ENCODE data around the gene GLRX. TPM values are rescaled to one million over a fixed set of nuclear protein-coding genes. Genes with fewer than 3 reads are reported as not detected.
A peak's percentile ranks its signal among the peaks of the same experiment; 100 is the strongest.

Gene GLRX
- total and polyA plus RNA-seq, 2 of the 13 experiments (the other 11 are each of a cell fraction or from before 2014, with no cell fraction given): 63.8 to 499 TPM

- TF ChIP-seq ZGPAT (CRISPR knock-in tag; IDR thresholded peaks at IDR 0.05) (peak; percentile 24; the same call in 1 of the 2 replicates), ZFAT (CRISPR knock-in tag; conservative IDR thresholded peaks at IDR 0.05) (no peak), TAF1 (CRISPR knock-in tag; IDR thresholded peaks at IDR 0.05) (peak; percentile 75; the same call in 1 of the 2 replicates), ZNF441 (CRISPR knock-in tag; IDR thresholded peaks at IDR 0.05; ENCODE audit: borderline replicate concordance) (peak; percentile 29; the same call in 1 of the 2 replicates), NFYB (CRISPR knock-in tag; IDR thresholded peaks at IDR 0.05) (peak; percentile 44; the same call in 1 of the 2 replicates), NFKB2 (CRISPR knock-in tag; IDR thresholded peaks at IDR 0.05; ENCODE audit: borderline replicate concordance) (peak; percentile 3; the same call in 1 of the 2 replicates), ZMYM3 (CRISPR knock-in tag; IDR thresholded peaks at IDR 0.05) (0 out of 2 replicates have a peak, but pooled peaks have one; percentile 14), TFDP1 (CRISPR knock-in tag; IDR thresholded peaks at IDR 0.05; ENCODE audit: borderline replicate concordance) (no peak), FOXA3 (CRISPR knock-in tag; IDR thresholded peaks at IDR 0.05) (0 out of 2 replicates have a peak, but pooled peaks have one; percentile 6), YEATS4 (CRISPR knock-in tag; IDR thresholded peaks at IDR 0.05; ENCODE audit: borderline replicate concordance) (0 out of 2 replicates have a peak, but pooled peaks have one; percentile 20), DDIT3 (CRISPR knock-in tag; IDR thresholded peaks at IDR 0.05) (no peak), MAZ (IDR thresholded peaks at IDR 0.05; ENCODE audit: borderline replicate concordance, low read depth, low read length) (no peak), MAZ (CRISPR knock-in tag; IDR thresholded peaks at IDR 0.05; ENCODE audit: low read depth) (peak; percentile 81), POLR2AphosphoS5 (IDR thresholded peaks at IDR 0.05; ENCODE audit: low read depth, low read length) (peak; percentile 96), ZNF883 (CRISPR knock-in tag; IDR thresholded peaks at IDR 0.05; ENCODE audit: not compliant biosample characterization) (no peak), ZNF567 (CRISPR knock-in tag; IDR thresholded peaks at IDR 0.05; ENCODE audit: borderline replicate concordance) (no peak), ZNF629 (CRISPR knock-in tag; conservative IDR thresholded peaks at IDR 0.05) (0 out of 2 replicates have a peak, but pooled peaks have one; percentile 24), USF2 (IDR thresholded peaks at IDR 0.05; ENCODE audit: low read depth, low read length) (no peak), USF2 (CRISPR knock-in tag; IDR thresholded peaks at IDR 0.05; ENCODE audit: borderline replicate concordance) (no peak), ZNF740 (CRISPR knock-in tag; IDR thresholded peaks at IDR 0.05) (no peak), ZNF773 (CRISPR knock-in tag; IDR thresholded peaks at IDR 0.05; ENCODE audit: borderline replicate concordance) (no peak), POLR2A (IDR thresholded peaks at IDR 0.05; ENCODE audit: insufficient read depth in 1 of 2, low read depth in 2 of 2, low read length in 2 of 2) (peak; percentile 82 to 95), DR1 (CRISPR knock-in tag; IDR thresholded peaks at IDR 0.05) (peak; percentile 94), HINFP (CRISPR knock-in tag; IDR thresholded peaks at IDR 0.05; ENCODE audit: low read depth) (no peak)
Measured at GRCh38 chr5:95822542-95823181, at the start of gene GLRX (continued).

Measured in HepG2 (cell line).